GM19035 (cell line): ENCODE data around the gene OLFM1.
"Not testable (repeated sequence)": the region's sequence is repeated elsewhere in the genome, so short reads cannot be mapped to it uniquely, and the experiment has no call there.

Experiments used
- ATAC-seq: cut with Tn5 transposase; IDR thresholded peaks from one replicate; pipeline ENCODE4 v1.9.1; 2021; ENCODE audit not compliant: unreplicated experiment

OLFM1 gene

GRCh38 chr9:135149901-135150300 is 62.4 kb downstream of the OLFM1 start:
- ATAC-seq = not testable (repeated sequence)

DNA sequence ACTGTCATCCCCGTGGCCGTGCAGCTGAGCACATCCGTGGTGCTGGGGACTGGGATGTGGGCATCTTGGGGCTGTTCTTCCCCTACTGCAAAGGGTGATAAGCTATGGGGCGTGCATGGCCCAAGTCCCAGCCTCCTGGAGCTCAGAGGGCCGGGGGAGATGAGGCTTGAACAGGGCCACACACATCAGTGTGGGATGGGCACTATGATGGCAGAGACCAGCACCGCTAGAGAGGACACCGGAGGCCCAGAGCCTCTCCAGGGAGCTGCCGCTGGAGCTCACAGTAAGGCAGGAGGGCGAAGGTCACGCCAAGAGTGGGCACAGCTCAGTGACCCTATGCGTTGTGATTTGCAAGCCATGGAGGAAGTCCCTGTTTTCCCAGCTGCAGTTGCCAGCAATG is 63.5 kb downstream of the OLFM1 start:
- no peak for ATAC-seq

DNA sequence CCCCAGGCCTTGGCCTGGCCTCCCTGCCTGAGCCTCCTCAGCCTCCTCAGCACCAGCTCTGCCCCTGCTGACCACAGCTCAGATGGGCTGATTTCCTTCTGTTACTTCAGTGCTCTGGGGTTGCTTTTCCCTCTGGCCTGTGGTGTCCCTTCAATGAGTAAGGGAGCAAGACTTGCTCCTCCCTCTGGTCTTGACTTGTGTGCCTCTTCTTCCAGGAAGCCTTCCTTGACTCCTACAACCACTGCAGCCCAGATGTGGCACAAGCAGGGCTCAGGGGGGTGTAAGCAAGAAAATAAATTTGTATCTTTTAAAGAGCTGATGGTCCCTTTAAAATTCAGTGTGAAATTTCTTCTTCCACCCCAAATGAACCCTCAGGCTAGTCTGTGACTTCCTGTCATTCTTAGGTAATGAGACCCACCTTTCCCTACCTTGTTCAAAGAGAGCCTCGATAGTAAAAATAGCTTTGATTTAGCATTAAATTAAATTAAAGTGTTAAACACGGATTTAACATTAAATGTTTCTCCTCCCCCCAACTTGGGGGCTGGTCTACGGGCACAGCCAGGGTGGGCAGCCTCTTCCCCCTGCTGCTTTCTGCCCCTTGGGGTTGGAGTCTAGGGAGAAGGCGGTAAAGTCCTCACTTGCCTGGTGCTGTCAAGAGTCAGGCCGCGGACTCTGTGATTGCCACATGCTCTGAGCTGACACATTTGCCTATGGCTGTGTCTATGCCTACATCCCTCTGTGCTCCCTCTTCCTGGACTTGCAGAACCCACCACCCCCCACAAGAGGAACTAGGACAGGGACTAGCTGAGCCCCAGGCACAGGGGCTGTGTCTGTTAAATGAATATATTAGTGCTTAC is 64.5 kb downstream of the OLFM1 start:
- no peak for ATAC-seq

GRCh38 chr9:135152614-135153334 is 65.3 kb downstream of the OLFM1 start:
- no peak for ATAC-seq

GRCh38 chr9:135154050-135154615 is 66.7 kb downstream of the OLFM1 start:
- ATAC-seq = no peak

DNA sequence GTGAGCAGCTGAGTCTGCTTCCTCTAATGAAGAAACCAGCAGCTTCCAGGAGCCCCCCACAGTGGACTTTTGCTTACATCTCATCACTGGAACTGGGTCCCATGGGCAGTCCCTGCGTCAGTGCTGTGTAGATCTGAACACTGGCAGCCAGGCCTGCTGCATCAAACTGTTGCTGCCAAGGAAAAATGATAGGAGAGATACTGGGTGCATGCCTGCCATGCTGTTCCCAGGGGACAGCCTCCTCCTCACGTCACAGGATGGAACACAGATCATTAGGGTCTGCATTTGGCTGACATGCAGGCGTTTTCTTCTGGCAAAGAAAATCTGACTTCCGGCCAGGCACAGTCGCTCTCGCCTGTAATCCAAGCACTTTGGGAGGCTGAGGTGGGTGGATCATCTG is 67.9 kb downstream of the OLFM1 start:
- ATAC-seq = no peak

DNA sequence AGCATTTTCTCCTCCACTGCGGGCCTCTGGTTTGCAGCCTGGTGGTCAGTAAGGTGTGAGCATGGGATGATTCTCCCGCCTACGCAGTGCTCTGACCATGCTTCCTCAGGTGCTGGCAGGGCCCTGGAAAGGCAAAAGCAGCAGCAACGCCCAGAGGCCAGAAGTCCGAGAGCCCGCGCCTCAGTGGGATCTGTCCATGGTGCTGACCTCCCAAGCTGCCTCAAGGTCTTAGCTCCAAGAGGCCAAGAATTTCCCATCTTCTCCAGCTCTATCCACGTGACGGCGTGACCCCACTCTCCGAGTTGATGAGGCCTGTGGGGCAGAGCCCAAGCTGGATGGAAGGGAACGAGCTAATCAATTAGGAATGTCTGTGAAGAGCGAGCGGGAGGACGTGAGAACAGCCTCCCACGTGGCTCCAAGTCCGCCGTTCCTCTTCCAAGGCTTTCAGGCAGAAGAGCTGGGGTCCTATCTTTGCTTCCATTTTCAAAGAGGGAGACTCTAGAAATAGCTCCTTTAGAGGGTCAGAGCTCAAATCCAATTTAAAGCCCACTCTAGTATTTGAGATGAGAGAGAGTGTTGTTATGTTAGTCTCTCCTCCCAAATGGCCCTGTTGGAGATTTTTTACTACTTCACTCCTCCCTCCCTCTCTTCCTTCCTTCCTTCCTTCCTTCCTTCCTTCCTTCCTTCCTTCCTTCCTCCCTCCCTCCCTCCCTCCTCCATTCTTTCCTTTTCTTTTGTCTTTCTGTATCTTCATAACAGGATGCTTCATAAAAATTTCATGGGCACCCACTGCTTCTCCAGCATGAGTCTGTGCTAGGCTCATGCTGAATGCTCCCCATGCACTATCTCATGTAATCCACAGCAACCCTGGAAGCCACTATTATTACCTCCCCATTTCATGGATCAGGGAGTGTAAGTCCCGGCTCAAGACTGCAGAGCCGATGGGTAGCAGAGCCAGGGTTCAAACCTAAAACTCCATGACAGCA is 69.3 kb downstream of the OLFM1 start:
- no peak for ATAC-seq

GRCh38 chr9:135157856-135158563 is 70.5 kb downstream of the OLFM1 start:
- ATAC-seq = no peak

- no peak for ATAC-seq
These were observed 71.1 kb downstream of the OLFM1 start for GRCh38 chr9:135158564-135158937.

DNA sequence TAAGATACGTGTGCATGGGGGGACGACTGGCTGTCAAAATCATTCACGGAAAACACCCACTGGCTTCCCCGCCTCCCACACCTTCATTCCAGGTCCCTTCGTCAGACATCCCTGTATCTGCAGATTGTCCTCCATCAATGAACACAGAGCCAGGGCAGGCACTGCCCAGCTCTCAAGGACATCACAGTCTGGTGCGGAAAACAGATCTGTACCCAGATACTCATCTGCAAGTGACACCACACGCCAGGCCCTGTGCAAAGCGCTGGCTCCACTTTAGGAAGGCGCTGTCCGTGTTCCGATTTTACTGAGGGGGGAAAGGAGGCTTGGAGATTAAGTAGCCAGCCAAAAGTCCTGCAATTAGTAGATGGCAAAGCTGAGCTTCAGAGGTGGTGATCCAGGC is 72.3 kb downstream of the OLFM1 start:
- ATAC-seq = no peak

DNA sequence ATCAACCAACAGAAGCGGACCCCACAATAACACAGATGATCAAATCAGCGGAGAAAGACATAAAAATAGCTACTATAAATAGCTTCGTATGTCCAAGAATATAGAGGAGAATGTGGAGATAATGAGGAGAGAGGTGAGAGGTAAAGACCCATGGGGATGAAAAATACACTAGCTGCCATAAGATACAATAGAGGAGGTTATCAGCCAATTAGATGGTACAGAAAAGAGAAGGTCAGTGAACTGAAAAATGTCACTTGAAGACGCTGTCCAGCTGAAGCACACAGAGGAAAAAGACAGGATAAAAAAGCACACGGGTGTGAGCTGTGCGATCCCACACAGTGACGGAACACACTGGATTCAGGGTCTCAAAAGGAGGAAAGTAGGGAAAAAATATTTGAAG is 73.4 kb downstream of the OLFM1 start:
- no peak for ATAC-seq

- ATAC-seq = not testable (repeated sequence)
These were observed 75.1 kb downstream of the OLFM1 start for GRCh38 chr9:135162599-135162998.

- ATAC-seq = no peak
These were observed 75.7 kb downstream of the OLFM1 start for GRCh38 chr9:135163023-135163780.

DNA sequence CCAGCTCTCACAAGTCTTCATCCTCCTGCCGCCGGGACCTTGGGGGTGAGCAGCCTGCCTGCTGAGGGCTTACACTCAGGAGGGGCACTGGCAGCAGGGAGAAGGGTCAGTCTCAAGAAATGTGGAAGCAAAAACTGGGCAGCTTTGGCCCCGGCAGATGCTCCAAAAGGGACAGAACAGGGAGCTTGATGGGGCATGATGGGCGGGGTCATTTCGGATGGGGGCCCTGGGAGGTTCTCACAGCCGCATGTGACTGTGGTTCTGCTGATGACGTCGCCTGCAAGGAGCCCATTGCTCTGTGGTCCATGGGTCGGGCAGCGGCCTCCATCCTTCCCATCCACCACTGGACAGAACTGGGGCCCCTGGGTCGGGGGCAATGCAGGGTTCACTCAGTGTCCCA is 76.6 kb downstream of the OLFM1 start:
- ATAC-seq = no peak

DNA sequence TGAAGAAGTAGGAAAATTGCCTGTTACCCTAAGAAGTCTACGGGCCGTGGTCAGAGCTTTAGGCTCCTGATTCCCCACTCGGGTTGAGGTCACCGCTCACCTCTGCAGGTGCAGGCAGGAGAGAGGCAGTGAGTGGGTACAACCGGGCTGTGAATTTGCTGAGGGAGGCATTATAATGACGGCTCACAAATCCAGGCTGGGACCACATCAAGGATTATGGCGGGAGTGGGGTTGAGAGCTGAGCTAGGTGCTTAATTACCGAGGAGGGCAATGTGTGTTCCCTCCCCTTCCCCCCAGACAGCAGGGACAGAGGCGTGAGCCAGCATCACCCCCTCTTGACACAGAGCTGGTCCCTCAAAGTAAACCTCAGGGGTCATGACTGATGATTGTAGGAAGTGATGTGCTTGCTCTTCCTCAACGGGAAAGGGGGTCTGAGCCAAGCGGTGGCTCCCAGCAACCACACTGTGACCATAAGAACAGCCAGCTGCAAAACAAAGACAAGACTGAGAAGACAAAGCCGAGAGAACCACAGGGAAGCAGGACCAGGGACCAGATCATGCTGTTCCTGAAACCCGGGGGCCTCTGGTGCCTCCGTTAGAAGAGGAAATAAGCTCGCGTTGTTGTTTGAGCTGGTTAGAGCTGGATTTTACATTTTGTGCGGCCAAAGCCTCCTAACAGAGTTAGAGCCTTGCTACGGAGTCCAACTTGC is 77.7 kb downstream of the OLFM1 start:
- ATAC-seq = no peak

DNA sequence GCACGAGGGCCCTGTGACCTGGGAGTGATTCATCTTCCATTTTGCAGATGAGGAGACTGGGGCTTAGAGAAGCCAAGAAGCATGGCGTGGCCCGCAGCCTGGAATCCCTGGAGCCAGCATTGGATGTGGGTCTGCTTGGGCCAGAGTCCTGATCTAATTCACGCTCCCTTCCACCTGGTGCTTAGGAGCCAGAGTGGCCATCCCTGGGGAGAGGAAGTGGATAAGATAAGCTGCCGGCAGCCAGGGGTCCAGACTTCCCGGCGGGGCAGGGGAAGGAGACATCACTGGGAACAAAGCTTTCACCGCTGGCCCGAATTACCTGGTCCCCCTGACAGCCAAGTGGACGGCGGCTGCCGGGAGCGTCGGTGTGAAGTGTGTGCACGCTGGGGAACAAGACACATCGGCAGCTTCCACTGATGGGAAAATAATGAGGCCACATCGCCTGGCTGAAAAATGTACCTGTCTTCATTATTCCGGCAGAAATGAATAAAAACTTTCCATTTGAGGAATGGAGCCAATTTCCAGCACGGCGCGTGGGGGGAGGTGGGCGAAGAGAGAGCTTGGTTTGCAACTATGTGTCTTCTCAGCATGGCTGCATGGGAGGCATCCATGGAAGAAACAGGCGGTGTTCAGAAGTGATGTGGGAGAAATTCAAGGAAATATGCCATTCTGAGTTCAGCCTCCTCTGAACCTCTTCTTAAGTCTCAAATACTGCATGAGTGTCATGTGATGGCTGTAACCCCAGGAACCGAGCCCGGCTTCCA is 78.5 kb downstream of the OLFM1 start:
- no peak for ATAC-seq

DNA sequence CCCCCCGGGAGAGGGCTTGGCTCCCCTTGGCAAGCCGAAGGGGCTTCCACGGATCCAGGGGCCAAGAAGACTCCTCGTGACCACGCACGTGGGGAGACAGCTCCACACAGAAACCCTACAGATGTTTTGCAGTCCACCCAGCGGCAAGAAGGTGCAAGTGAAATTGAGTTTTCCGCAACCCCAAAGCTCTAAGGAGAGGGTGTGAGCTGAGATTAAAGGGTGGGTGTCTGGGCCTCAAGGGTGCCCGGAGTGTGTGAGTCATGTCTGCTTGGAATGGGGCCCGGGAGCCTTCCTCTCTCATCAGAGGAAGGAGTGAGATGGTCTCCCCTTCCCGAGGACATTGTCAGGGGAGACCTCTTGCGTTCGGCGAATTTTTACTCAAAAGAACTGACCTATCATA is 79.1 kb downstream of the OLFM1 start:
- no peak for ATAC-seq

- no peak for ATAC-seq
These were observed 79.9 kb downstream of the OLFM1 start for GRCh38 chr9:135167356-135167755.
